HG02973 (cell line): ENCODE measurements around the gene HSPA1B.
"Not testable (repeated sequence)": the region's sequence is repeated elsewhere in the genome, so short reads cannot be mapped to it uniquely, and the experiment has no call there.

ENCODE experiments used
- ATAC-seq: cut with Tn5 transposase; IDR thresholded peaks from one replicate; pipeline ENCODE4 v1.9.1; 2021; ENCODE audit warnings: moderate library complexity; ENCODE audit not compliant: unreplicated experiment

HSPA1B gene

DNA sequence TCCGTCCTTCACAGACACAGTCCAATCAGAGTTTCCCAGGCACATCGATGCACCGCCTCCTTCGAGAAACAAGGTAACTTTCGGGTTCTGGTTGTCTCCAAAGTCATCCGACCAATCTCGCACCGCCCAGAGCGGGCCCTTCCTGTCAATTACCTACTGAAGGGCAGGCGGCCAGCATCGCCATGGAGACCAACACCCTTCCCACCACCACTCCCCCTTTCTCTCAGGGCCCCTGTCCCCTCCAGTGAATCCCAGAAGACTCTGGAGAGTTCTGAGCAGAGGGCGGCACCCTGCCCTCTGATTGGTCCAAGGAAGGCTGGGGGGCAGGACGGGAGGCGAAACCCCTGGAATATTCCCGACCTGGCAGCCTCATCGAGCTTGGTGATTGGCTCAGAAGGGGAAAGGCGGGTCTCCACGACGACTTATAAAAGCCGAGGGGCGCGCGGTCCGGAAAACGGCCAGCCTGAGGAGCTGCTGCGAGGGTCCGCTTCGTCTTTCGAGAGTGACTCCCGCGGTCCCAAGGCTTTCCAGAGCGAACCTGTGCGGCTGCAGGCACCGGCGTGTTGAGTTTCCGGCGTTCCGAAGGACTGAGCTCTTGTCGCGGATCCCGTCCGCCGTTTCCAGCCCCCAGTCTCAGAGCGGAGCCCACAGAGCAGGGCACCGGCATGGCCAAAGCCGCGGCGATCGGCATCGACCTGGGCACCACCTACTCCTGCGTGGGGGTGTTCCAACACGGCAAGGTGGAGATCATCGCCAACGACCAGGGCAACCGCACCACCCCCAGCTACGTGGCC lies at the start of gene HSPA1B:
TSS of gene HSPA1B (plus strand) at position 453 of the 794 bp plus-strand sequence. CDS start at position 666, 213 bp downstream.
- ATAC-seq = peak; percentile 55

DNA sequence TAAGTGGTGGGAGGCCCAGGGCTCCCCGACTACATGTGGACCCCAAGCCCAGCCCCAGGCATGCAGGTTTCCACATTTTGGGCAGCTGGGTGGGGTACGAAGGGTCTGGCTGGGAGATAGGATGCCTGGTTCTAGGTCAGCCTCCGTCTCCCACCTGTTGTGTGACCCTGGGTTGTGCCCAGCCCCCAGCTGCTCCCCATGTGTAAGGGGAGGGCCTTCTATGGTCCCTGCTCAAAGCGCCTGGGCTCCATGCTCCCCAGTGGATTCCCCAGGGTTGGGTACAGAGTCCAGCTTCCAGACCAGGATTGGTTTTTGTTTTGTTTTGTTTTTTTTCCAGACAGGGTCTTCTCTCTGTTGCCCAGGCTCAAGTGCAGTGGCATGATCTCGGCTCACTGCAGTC lies 49.3 kb upstream of the HSPA1B start:
- no peak for ATAC-seq

DNA sequence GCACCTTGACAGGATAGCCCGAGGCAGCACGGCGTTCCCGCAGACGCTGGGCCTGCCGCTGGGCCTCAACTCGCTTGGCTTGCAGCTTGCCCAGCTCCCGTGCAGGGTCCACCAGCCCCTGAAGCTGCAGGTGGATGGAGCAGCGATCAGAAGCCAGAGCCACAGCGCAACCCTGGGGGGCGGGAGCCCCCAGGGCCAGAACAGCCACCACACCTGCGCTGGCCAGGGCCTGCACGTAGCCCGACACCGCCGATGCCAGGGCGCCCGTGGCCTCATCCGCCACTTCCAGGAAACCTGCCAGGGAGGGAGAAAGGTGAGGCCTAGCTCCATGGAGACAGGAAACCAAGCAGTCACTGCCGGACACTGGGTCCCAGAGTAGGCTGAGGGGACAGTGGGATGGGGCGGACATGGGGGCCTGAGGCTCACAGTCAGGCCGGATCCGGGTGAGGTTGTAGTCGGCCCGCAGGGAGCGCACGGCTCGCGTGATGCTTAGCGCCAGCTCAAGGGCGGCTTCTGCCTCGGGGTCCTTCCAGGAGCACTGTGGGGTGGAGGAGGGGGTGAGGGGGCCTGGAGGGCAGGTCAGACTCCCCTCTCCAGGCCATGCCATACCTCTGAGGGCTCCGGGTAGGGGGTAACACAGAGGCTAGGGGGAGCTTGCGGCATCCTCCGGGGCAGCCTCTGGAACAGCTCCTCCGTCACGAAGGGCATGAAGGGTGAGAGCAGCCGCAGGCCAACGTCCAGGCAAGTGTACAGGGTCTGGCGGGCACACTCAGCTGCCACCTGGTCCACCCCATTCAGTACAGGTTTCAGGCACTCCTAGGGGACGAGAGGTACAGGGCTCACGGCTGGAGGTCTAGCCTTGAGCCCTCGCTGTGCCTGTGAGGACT lies 48.3 kb upstream of the HSPA1B start:
- no peak for ATAC-seq

DNA sequence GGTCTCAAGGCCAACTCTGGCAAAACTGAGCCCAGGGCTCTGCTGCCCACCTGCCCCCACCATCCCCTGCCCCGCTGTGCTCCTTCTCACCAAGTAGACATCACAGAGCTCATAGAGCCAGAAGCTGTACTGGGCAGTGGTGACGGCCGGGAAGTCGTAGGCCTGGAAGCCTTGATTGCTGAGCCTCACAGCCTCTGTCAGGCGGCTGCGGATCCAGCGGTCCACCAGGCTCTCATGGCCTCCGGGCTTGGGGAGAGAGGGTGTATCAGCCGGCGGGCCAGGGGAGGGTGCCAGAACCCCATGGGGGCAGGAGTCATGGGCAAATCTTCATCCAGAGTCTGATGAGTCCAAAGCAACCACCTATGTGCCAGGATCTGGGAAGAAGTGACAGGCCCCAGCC lies 47.6 kb upstream of the HSPA1B start:
- no peak for ATAC-seq

DNA sequence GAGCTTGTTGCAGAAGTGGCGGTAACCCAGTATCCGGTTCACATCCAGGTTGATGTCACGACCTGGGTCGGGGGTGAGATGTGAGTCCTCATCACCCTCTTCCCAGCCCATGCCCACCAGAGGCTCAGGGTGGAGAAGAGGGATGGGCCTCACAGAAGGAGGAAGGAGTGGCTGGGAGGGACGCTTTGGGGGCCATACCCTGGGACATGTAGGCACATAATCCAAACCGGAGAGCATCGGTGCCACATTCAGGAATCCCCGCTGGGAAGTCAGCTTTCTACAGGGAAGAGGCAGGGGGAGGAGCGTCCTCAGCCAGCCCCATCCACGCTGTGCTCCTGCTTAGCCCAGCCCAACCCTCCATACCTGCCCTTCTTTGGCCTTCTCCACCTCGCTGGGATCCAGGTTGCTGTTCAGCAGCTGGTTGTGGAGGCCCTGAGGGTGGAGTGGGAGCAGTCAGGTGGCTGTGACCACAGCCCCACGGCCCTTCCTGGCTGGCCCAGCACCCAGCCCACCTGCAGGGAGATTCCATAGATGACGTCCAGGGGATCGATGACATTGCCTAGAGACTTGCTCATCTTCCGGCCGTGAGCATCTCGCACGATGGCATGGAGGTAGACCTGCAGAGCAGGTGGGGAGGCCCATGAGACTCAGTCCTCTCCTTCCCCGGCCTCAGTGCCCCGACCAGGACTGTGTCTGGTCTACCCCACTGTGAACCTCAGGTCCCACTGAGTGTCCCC lies 46.9 kb upstream of the HSPA1B start:
- no peak for ATAC-seq

DNA sequence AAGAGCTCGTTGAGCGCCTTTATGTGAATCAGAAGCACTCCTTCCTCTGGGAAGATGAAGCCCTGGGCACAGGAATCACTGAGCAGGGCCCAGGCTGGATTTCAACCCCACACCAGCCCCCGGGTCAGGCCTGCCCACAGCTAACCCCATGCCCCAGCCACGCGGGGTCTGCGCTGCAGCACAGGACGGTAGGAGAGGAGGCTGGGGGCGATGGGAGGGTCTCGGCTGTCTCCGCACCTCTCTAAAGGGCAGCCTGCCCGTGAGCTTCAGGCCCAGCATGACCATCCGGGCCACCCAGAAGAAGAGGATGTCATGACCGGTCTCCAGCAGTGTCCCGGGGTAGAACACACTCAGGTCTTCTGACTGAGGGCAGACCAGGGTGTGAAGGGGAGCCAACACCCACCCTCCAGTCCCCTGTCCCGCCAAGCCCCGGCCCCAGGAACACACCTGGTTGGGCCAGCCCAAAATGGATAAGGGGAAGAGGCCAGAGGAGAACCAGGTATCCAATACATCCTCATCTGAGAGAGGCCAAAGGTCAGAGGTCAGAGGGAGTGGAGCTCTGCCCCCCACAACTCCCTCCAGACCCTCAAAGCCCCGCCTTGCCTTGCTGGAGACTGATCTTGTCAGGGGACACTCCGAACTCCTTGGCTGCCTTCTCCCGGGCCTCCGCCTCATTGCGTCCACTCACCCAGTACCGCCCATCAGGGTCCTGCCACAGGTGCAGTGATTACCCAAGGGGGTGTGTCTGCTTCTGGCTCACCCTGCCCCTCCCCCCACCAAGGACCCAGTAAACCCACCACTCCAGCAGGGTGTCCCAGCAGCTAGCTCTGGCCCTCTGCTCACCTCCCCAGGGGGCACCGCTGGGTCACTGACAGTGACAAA lies 46.1 kb upstream of the HSPA1B start:
- no peak for ATAC-seq

DNA sequence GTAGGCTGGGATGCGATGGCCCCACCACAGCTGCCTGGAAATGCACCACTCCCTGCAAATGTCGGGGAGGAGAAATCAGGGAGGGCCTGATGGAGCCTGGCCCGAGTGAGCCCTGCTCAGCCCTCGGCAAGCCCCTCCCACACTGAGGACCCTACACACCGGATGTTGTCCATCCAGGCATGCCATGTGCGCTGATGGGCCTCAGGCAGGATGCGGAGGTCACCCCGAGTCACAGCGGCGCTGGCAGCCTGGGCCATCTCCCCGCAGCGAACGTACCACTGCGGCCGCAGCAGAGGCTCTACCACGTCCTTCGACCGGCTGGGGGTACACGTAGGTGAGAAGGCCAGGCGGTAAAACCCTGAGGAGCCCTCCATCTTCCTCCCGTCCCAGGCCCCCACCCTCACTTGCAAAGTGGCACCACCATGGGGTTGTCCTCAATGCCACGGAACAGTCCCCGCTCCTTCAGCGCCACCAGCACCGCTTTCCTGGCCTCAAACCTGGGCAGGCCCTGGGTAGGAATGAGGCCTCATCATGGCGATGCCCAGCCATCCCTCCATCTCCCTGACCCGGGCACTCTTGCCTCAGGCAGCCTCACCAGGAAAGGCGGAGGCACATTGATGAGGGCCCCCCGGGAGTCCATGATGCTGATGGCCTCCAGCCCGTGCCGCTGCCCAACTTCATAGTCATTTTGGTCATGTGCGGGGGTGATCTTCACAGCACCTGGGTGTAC lies 45.2 kb upstream of the HSPA1B start:
- no peak for ATAC-seq

DNA sequence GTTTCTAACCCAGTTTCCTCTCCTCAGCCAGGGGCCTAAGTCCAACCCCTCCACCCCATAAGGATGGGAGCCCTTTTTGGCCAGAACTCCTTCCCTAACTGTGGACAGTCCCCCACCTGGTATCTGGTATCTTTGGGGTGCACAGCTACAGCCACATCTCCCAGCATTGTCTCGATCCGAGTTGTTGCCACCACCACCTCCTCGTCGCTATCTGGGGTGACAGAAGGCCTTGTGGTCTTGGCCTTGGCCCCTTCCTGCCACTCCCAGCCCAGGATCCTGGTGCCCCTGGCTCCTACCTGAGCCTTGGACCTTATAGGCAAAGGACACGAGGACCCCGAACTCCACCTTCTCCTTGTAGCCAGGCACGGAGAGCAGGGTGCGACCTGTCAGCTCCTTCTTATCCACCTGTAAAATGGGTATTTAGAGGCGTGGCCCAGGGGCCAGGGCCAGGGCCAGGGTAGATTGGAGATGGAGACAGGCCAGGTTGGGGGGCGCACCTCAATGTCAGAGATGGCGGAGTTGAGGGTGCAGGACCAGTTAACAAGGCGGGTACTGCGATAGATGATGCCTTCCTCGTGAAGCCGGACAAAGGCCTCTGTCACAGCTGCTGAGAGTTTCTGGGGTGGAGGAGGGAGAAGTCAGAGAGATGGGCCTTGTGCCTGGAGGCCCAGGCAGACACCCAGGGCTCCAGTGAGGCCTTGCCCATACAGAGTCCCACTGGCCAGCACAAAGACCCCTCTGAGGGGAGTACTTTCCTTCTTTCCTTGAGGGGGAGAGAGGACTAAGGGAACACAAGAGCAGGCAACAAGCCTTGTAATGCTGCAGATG lies 43.2 kb upstream of the HSPA1B start:
- no peak for ATAC-seq

DNA sequence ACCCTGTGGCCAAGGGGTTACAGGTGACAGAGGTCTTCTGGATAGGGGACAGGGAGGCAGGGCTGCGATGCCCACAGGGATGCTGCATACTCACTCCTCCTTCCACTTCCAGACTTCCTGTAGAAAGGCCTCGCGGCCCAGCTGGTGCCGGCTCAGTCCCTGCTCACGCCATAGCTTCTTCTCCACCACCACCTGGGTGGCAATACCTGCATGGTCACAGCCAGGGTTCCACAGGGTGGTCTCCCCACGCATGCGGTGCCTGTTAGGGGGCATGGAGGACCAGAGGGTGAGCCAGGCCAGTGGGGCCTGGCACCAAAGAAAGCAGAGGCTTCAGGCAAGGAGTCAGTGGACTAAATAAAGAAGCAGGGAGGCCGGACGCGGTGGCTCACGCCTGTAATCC lies 42.1 kb upstream of the HSPA1B start:
- no peak for ATAC-seq

DNA sequence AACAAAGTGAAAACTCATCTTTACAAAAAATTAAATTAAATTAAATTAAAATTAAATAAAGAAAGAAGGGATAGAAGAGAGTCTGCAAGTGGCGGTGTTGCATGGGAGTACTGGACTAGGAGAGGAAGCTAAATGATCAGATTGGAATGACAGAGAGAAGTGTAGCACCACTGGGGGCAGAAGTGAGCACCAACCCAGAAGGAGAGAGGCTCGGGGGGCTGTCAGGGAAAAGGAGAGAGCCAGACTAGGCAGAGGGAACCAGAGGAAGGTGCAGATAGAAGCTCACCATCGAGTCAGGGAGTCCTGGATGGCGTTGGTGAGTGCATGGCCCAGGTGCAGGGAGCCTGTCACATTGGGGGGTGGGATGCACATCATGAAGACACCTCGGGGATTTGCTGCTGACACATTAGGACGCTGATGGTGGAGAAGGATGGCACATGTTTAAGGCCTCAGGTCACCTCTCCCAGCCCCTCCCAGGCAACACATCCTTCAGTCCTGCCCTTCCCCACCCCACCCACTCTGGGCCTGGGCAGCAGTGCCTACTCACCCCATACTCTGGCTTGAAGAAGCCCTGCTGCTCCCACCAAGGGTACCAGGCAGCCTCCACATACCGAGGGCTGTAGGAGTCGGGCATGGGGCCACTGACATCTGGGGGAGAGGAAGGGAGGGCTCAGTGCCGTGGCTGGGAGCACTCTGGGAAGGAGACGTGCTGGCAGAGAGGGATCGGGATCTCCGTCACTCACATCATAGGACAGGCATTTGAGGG lies 36.0 kb upstream of the HSPA1B start:
- no peak for ATAC-seq

DNA sequence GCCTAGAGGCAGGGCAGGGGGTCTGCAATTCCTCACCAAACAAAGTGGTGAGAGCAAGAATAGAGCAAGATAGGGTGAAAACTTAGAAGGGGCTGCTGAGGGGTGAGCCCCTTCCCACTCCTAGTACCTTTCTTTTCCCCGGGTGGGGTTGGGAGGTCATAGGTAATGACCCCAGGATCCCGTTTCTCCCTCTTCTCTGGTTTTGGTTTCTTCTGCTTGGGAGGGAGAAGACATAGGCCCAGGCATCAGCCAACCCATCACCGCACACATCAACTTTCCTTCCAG lies 35.5 kb upstream of the HSPA1B start:
- ATAC-seq = no peak

DNA sequence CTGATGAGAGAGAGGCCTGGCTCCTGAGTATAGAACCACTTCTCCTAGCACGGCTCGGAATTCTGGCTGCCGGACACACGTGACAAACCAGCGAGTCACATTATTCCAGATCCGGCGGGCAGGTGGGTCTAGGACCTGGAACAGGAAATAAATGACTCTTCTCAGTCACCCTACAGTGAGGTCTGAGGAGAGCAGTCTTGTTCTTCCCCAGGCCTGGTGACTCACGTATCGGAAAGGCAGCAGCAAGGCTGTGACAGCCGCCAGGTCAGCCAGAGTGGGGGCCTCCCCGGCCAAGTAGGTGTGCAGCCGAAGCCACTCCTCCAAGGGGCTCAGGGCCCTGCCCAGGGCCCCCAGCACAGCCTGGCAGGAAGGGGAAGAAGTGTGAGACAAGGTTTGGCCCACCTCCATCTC lies 34.8 kb upstream of the HSPA1B start:
- ATAC-seq = no peak

DNA sequence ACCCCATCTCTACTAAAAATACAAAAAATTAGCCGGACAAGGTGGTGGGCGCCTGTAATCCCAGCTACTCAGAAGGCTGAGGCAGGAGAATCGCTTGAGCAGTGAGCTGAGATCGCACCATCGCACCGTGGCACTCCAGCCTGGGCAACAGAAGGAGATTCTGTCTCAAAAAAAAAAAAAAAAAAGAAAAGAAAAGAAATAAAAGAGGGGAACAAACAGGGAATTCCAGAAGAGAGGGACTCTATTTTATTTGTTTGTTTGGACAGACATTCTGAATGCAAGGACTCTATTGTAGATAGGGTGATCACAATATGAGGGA lies 33.7 kb upstream of the HSPA1B start:
- not testable (repeated sequence) for ATAC-seq

DNA sequence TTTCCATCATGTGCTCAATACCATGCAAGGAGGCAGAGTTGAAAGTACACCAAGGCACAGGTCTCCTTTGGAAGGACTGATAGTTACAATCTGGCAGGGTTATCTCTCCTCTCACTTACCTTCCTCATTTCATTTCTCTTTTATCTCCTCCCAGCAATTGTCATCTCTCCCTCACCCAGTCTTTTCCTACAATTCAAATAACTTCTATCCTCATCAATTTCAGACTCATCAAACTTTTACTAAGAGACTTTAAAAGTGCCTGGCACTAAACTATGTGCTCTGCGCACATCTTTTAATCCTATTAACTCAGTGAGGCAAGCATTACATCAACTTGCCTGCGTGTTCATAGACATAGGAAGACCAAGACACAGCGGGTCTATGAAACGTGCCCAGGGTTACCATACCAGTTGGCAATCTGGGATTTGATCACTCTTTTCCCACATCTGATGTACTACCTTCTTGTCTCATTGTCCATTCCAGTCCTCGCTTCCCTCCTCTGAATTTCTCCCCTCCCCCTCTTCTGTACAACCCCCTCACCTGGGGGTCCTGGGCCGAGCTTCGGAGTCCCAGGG lies 33.2 kb upstream of the HSPA1B start:
- no peak for ATAC-seq

DNA sequence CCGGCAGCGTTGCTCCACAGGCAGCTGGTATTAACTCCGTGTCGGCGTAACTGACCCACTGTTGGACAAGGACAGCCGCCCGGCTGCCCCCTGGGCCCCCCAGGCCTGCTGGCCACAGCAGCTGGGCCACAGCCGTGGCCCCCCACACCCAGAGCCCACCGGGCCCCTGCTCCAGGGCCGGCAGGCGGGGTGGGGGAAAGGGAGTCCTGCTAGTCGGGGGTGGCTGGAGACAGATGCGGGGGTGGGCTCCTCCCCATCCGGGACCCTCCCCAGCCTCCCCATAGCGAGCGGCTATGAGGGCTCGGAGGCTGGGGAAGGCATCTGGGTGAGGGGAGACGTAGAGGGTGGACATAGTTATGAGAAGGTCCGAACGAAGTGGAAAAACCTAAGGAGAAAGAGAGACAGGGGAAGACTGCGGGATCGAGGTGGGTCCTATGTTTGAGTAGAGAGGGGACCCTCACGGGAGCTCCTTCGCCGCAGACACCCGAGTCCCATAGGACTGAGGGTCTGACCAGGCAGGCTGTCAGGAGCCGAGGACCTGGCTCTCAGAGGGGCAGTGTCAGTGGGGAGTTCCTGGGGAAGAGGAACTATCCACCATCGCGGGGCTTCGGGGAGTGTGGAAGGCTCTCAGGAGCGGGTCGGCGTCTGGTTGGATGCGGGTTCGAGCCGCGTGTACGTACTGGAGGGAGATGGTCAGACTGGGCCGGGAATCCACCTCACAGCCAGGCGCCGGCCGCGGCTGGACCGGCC lies 32.5 kb upstream of the HSPA1B start:
- no peak for ATAC-seq

DNA sequence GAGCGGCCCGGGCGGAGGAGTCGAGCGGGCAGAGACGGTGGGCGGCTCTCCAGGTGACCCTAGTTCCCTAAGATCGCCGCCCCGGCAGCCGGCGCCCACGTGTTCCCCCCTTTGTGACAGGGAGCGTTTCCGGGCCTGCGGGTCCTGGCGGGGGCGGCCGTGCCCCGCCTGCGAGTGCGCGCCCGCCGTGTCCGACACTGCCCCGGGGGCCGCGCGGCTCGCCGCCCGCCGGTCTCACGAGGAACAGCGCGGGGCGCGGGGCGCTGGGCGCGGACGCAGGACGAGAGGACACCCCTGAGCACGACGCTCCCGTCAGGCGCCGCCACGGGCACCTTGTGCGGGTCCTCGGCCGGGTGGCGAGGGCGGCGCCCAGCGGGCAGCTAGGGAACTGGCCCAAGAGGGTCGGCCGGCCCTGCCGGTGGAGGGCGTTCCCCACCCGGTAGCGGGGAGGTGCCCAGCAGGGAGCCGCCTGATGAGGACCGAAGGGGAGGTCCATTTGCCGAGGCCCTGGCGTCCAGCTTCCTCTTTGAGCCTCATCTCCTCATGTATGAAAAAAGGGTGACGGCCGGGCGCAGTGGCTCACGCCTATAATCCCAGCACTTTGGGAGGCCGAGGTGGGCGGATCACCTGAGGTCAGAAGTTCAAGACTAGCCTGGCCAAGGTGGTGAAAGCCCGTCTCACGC lies 31.8 kb upstream of the HSPA1B start, which contains the start of gene VARS1:
TSS of gene VARS1 (minus strand) at position 137 of the 683 bp plus-strand sequence. CDS start 535 bp downstream, outside the sequence.
- peak; percentile 65 for ATAC-seq

DNA sequence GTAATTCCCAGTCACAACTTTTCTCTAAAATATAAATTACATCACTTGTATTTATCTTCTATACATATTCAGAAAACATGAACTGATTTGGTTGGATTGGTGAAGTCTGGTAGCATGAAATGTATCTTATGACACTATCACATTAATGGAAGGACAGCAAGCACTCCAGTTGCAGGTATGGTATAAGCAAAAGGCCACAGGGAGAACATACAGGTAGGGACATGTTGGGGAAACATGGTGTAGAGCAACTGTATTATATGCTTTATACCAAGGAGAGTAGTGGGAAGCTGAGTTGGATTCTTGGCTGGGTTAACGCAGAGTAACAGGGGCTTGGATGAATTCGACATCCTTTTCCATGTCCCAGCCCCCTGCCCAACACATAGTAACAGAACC lies 30.5 kb upstream of the HSPA1B start:
- ATAC-seq = no peak
